HEK293 (cell line): Measurements from ENCODE around the gene PDK2.

Experiments used
- CTCF ChIP-seq: fragments of 450-650 bp; formaldehyde crosslinking; IDR thresholded peaks from 2 replicates; pipeline ENCODE4 v1.5.1; 2016; ENCODE audit warnings: missing biosample characterization, missing genetic modification characterization
- HOXA7 ChIP-seq: sonication (generic); formaldehyde crosslinking; IDR thresholded peaks from 2 replicates; pipeline ENCODE4 v1.8.1; 2022; ENCODE audit warnings: missing genetic modification reagents, borderline replicate concordance
- ZNF202 ChIP-seq: fragments of 450-650 bp; formaldehyde crosslinking; IDR thresholded peaks from 2 replicates; pipeline ENCODE4 v1.5.1; 2016; ENCODE audit warnings: missing biosample characterization, missing genetic modification characterization, borderline replicate concordance
- ZNF624 ChIP-seq: fragments of 450-650 bp; formaldehyde crosslinking; IDR thresholded peaks from 2 replicates; pipeline ENCODE4 v1.5.1; 2017; ENCODE audit warnings: missing biosample characterization, missing genetic modification characterization

- TF ChIP-seq ZNF624, result no peak
- no peak for TF ChIP-seq CTCF (tag by site-specific recombination)
- TF ChIP-seq ZNF202 (tag by site-specific recombination), result no peak
- no peak for TF ChIP-seq HOXA7 (CRISPR knock-in tag)
These were observed 41.5 kb upstream of the PDK2 start for GRCh38 chr17:50053654-50053960.
